GM18499 (cell line): Measurements from ENCODE around the gene TBCCD1.
A peak's percentile ranks its signal among the peaks of the same experiment; 100 is the strongest.
"Not testable (repeated sequence)": the region's sequence is repeated elsewhere in the genome, so short reads cannot be mapped to it uniquely, and the experiment has no call there.

Experiments used
- ATAC-seq: cut with Tn5 transposase; IDR thresholded peaks from one replicate; pipeline ENCODE4 v1.9.1; 2021; ENCODE audit warnings: moderate number of reproducible peaks; ENCODE audit not compliant: insufficient read depth, unreplicated experiment

Gene TBCCD1

GRCh38 chr3:186564586-186564985, 2.6 kb downstream of the TBCCD1 start:
- no peak for ATAC-seq

DNA sequence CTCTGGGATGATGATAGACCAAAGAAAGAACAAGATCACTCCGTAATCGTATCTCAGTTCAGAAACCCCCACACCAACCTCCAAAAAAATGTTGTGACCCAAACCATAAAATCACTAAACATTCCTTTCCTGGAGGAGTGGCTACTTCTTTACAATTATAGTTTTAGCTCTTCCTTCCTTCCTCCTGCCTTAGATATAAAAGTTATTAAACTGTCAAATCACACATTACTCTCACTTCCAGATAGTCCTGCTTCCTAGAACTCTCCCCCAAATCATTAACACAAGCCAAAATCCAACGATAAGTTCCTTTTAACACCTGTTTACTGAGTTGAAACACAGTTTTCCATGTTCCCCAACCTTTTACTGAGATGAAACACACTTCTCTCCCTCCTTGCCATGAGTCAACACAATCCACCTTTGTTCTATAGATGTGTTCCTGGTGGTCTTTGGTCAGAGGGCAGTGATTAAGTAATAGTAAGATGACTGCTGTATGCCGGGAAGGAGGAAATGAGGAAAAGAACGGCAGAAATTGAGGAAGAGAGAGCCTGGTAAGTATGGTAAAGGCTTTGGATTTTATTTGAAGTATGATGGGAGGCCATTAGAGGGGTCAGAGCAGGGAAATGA, 14.6 kb downstream of the TBCCD1 start:
- ATAC-seq = no peak

- ATAC-seq = no peak
Measured at GRCh38 chr3:186551387-186551786, 15.8 kb downstream of the TBCCD1 start.

- ATAC-seq = no peak
Measured at GRCh38 chr3:186549497-186549896, 17.6 kb downstream of the TBCCD1 start.

- ATAC-seq = no peak
Measured at GRCh38 chr3:186544281-186544680, 22.9 kb downstream of the TBCCD1 start, which contains the start of gene CRYGS. Gene CRYGS, minus strand, starts transcription at chr3:186544380. Its CDS starts 54 bp downstream, at chr3:186544326.

DNA sequence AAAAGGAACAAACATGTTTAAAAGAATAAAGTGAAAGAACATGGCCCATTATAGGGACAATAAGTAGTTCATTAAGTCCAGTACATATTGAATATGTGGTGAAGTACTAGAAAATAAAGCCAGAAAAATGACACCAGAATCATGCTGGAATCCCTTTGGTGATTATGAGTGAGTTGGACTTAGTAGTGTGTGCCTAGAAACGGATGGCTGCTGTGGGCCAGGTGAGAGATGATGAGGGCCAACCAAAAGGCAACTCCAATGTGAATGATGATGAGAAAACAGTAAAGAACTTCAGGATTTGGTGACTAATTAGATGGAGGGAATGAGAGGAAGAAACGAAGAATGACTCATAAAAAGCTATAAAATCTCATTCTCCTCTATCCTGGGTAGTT, 26.3 kb downstream of the TBCCD1 start:
- no peak for ATAC-seq

DNA sequence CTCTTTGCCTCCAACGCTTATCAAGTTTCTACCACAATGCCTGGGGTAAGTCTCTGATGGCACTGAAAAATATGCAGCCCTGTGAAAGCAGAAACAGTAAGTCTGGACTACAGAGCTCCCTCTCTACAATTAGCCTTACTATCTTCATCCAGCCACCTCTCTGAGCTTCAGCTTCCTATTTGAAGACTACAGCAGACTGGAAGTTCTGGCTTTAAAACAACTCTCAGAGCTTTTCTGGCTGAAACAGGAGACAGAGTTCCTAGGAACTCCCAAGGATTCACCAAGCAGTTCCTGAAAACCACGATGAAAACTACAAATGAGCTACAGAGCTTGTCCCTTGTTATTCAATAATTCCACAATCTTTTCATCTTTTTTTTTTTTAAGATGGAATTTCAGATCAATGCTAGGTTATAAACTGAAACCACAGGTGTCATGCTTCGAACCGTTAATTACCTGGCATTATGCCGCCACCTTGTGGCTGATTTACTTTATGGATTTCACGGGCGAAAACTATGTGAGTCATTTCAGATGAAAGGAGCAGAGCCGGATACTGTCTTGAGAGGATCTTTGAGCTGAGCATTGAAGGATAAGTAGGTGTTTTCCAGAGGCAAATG, 26.8 kb downstream of the TBCCD1 start:
- ATAC-seq = no peak

DNA sequence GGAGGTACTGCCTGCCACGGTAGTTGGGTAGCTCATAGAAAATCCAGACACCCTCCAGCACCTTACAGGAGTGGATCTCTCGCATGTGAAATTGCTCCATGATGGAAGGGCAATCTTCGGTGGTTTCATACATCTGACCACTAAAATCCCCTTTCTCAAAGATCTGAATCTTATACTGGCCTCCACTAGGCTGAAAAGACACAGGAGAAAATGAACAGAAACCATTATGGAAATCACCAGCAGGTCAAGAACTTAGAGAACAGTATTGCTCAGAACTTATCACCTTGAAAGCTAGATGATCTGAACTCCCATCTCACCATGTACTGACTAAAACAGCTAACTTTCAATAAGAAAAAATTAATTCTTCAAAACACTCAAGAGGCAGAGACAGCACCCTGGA, 28.4 kb downstream of the TBCCD1 start:
- no peak for ATAC-seq

DNA sequence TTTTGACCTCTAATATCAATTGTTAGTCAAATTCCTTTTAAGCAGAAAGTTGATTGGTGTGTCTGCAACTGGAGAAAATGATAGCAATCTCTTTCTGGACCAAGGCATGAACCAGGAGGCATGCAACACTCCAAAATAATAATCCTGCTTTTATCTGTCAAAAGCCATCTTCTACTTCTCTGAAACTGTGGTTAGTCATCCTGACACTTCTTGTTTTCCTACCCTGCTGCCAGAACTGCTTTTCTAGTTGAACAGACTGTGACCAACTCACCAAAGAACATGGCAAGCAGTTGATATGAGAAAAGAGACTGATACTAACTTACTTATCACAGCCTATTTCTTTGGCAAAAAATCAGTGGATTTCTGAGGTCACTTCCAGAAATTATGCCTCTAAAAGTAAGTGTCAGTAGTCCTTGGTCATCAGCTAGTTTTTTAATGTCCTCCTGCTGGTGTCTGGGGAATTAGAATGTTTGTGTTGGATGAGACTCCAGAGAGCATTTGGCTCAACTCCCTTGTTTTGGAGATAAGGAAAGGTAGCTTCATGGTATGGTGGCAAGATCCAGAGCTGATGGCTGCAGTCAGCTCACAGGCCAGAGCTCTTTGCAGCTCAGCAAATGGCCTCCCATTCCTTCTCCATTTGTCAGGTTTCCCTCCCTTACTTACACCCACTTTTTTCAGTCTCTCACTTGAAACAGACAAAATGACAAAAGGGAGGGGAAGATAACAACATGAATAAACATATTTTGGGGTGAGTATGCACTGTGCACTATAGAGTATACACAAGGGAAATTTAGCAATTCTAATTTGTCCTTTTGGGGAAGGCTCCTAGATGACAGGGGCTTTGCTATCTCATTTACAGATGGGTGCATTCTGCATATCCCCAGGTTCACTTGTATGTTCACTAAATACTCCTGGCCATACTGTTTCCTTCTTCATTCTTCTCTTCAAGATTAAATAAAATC, 30.0 kb downstream of the TBCCD1 start:
- ATAC-seq = no peak

GRCh38 chr3:186534113-186534669, 32.9 kb downstream of the TBCCD1 start:
- peak; percentile 83 for ATAC-seq

DNA sequence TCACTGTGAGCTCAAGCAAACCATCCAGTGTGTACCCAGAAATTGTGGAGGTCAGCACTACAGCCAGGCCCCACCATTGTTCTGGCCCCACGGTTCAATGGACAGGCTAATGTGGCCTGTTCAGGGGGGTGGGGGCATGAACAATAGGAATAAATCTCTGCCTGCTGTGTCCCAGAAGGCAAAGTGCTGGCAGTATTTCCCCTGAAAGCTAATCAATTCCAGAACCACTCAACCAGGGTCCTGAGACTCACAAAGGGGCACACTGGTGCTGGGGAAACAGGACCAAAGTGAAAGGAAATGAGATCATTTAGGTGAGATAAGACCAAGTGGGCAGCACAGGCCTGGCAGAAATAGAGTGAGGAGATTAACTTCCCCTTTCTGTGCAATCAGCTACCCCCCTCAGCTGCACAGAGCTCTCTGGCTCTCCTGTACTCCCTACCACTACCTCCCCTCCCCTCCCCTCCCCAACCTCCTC, 34.5 kb downstream of the TBCCD1 start:
- no peak for ATAC-seq

DNA sequence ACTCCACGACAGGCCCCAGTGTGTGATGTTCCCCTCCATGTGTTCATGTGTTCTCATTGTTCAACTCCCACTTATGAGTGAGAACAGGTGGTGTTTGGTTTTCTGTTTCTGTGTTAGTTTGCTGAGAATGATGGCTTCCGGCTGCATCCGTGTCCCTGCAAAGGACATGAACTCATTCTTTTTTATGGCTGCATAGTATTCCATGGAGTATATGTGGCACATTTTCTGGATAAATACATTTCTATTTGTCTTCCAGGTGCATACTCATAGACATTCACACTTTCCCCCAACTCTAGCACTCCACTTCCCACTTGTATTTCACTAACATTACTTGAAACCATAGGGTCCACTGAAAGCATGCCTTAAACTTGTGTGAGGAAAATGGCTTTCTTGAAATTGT, 35.4 kb downstream of the TBCCD1 start:
- not testable (repeated sequence) for ATAC-seq

DNA sequence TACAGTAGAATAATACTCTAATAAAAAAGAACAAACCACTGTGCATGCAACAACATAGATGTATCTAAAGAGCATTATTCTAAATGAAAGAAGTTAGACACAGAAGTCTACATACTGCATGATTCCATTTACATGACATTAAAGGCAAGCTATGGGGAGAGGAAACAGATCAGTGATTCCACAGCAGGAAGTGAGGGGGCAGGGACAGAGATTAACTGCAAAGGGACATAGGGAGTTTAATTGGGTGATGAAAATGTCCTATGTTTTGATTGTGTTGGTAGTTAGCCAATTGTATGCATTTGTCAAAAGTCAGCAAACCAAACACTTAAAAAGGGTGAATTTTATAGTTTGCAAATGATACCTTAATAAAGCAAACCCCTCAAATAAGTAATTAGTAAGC, 36.7 kb downstream of the TBCCD1 start:
- ATAC-seq = no peak

DNA sequence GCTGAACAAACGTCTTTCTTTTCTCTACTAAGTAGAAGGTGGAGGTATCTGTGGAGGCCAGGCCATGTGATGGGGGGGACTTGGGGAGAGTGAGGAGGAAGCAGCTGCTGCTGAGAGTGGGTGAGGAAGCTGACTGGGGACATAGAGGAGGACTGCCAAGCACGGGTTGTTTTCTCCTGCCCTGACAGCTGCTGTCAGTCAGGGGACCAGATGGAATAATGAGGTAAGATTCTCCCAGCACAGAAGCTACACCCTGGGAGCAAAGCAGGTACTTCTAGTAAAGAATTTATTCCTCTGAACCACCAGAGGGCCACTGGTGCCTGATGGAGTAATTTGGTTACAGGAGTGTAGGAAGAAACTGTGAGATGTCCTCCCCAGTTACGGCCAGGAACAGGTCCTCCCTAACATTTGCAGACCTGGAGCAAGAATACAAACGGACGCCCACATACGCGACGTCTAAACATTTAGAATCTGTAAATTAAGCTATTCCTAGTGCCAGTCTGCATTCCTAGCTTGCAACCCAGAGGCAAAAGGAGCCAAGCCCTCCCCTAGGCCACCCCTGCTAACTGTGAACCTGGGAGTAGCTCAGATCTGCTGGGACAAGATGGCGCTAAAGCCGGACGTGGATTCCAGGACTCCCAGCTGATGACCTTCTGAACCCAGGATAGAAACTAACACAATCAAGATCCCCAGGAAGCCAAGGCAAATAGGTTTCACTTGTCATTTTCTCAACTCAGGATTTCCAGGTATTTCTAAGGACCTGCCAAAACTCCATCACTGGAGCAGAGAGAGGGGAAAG, 37.7 kb downstream of the TBCCD1 start:
- no peak for ATAC-seq

- no peak for ATAC-seq
Measured at GRCh38 chr3:186526256-186526606, 40.9 kb downstream of the TBCCD1 start.

DNA sequence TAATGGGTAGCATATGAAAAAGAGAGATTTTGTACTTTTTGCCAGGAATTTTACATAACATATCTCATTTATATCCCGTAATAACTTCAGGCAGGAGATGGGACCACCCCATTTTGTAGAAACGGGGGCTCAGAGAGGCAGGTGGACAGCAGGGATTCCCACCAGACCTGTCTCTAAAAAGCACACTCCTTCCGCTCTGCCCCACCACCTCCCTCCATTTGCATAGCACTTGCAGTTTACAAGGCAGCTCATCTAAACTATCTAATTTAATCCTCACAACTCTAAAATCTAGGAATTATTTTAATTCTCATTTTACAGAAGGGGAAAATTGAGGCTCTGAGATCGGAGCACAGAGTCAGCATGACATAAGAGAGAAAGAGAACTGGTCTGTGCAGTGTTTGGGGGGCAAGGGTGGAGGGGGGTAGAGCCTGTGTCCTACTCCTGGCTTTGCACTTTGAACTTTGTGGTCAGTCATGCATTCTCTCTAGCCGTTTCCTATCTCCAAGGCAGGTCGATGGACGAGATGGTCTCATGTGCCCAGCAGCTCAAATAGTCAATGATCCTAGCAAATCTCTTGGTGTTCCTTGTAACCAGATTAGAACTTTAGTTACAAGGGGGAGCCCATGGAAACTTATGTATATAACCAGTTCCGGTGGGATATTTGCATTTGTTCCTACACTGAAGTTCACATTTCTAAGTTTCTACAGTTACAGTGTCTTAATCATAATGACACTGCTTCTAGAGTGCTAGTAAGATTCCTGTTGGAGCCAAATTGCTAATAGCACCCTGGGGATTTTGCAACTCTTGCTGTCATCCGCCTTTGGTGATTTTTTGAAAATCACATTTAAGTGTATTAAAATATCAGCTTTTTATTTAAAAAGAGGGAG, 41.5 kb downstream of the TBCCD1 start:
- ATAC-seq = no peak

- no peak for ATAC-seq
Measured at GRCh38 chr3:186524616-186525015, 42.5 kb downstream of the TBCCD1 start.

- ATAC-seq = no peak
Measured at GRCh38 chr3:186523434-186523833, 43.7 kb downstream of the TBCCD1 start.

- ATAC-seq = no peak
Measured at GRCh38 chr3:186523022-186523421, 44.1 kb downstream of the TBCCD1 start.
